ENCODE measurements around the gene ART5.

GRCh38 chr11:3639841-3640240 lies 2.0 kb downstream of the ART5 start:
- TF ChIP-seq MAX (IDR thresholded peaks at IDR 0.05) (no peak), RCOR1 (IDR thresholded peaks at IDR 0.05; ENCODE audit: low read depth, low read length) (no peak), POLR2A (IDR thresholded peaks at IDR 0.05; ENCODE audit: low read length) (no peak), CEBPB (IDR thresholded peaks at IDR 0.05) (no peak), NFE2L2 (conservative IDR thresholded peaks at IDR 0.05; ENCODE audit: low read length) (no peak), RFX5 (IDR thresholded peaks at IDR 0.05) (no peak), POLR2AphosphoS2 (conservative IDR thresholded peaks at IDR 0.05; ENCODE audit: low read length) (no peak), BHLHE40 (IDR thresholded peaks at IDR 0.05; ENCODE audit: low read depth, low read length) (no peak), CHD4 (IDR thresholded peaks at IDR 0.05; ENCODE audit: borderline replicate concordance) (no peak), NR3C1 (IDR thresholded peaks at IDR 0.05) (no peak), JUN (IDR thresholded peaks at IDR 0.05) (no peak), ZFP36 (IDR thresholded peaks at IDR 0.05; ENCODE audit: borderline replicate concordance, partially characterized antibody) (no peak)
- TF ChIP-seq, protein P1, sequence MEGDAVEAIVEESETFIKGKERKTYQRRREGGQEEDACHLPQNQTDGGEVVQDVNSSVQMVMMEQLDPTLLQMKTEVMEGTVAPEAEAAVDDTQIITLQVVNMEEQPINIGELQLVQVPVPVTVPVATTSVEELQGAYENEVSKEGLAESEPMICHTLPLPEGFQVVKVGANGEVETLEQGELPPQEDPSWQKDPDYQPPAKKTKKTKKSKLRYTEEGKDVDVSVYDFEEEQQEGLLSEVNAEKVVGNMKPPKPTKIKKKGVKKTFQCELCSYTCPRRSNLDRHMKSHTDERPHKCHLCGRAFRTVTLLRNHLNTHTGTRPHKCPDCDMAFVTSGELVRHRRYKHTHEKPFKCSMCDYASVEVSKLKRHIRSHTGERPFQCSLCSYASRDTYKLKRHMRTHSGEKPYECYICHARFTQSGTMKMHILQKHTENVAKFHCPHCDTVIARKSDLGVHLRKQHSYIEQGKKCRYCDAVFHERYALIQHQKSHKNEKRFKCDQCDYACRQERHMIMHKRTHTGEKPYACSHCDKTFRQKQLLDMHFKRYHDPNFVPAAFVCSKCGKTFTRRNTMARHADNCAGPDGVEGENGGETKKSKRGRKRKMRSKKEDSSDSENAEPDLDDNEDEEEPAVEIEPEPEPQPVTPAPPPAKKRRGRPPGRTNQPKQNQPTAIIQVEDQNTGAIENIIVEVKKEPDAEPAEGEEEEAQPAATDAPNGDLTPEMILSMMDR (IDR thresholded peaks at IDR 0.05), result no peak
- TF ChIP-seq, protein P2, sequence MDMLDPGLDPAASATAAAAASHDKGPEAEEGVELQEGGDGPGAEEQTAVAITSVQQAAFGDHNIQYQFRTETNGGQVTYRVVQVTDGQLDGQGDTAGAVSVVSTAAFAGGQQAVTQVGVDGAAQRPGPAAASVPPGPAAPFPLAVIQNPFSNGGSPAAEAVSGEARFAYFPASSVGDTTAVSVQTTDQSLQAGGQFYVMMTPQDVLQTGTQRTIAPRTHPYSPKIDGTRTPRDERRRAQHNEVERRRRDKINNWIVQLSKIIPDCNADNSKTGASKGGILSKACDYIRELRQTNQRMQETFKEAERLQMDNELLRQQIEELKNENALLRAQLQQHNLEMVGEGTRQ (IDR thresholded peaks at IDR 0.05), result no peak
